ENCODE measurements around the gene DCP1B.

Gene DCP1B

DNA sequence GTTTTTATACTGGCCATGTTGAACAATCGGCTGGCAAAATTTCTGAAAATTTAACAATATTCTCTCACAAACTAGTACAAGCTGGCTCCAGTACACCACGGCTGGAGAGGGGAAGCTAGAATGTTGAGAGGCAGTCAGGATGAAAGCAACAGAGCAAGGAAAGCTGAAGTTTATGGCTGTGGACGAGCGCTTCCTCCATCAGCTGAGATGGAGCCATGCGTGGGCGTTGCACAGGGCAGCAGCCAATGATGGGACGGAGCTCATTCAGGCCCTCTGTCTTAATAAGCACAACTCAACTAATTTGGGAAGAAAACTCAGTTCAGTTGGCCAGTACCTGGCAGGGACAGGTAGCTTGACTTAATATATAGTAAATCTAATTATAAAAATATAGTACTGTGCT is 14.1 kb upstream of the DCP1B start:
- no peak for TF ChIP-seq POLR2AphosphoS5 (IDR thresholded peaks at IDR 0.05; ENCODE audit: low read depth, low read length)
- TF ChIP-seq, protein P1, sequence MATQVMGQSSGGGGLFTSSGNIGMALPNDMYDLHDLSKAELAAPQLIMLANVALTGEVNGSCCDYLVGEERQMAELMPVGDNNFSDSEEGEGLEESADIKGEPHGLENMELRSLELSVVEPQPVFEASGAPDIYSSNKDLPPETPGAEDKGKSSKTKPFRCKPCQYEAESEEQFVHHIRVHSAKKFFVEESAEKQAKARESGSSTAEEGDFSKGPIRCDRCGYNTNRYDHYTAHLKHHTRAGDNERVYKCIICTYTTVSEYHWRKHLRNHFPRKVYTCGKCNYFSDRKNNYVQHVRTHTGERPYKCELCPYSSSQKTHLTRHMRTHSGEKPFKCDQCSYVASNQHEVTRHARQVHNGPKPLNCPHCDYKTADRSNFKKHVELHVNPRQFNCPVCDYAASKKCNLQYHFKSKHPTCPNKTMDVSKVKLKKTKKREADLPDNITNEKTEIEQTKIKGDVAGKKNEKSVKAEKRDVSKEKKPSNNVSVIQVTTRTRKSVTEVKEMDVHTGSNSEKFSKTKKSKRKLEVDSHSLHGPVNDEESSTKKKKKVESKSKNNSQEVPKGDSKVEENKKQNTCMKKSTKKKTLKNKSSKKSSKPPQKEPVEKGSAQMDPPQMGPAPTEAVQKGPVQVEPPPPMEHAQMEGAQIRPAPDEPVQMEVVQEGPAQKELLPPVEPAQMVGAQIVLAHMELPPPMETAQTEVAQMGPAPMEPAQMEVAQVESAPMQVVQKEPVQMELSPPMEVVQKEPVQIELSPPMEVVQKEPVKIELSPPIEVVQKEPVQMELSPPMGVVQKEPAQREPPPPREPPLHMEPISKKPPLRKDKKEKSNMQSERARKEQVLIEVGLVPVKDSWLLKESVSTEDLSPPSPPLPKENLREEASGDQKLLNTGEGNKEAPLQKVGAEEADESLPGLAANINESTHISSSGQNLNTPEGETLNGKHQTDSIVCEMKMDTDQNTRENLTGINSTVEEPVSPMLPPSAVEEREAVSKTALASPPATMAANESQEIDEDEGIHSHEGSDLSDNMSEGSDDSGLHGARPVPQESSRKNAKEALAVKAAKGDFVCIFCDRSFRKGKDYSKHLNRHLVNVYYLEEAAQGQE (IDR thresholded peaks at IDR 0.05; ENCODE audit: insufficient read depth in 1 of 2, low read depth in 2 of 2, low read length in 2 of 2): no peak
- TF ChIP-seq FOXP2 (optimal IDR thresholded peaks at IDR 0.05; ENCODE audit: borderline replicate concordance, extremely low read depth, extremely low read length, insufficient read depth): no peak
- TF ChIP-seq SIN3A (IDR thresholded peaks at IDR 0.05; ENCODE audit: borderline replicate concordance, insufficient read depth, low read length): no peak
- TF ChIP-seq TAF1 (IDR thresholded peaks at IDR 0.05; ENCODE audit: borderline replicate concordance, insufficient read depth, low read length): no peak

- TF ChIP-seq FOXP2 (optimal IDR thresholded peaks at IDR 0.05; ENCODE audit: borderline replicate concordance, extremely low read depth, extremely low read length, insufficient read depth) (peak; percentile 67), TAF1 (IDR thresholded peaks at IDR 0.05; ENCODE audit: borderline replicate concordance, insufficient read depth, low read length) (no peak)
Measured at GRCh38 chr12:2017546-2018337, 13.5 kb upstream of the DCP1B start.

- no peak for TF ChIP-seq FOXP2 (optimal IDR thresholded peaks at IDR 0.05; ENCODE audit: borderline replicate concordance, extremely low read depth, extremely low read length, insufficient read depth)
- TF ChIP-seq SIN3A (IDR thresholded peaks at IDR 0.05; ENCODE audit: borderline replicate concordance, insufficient read depth, low read length): no peak
- TF ChIP-seq TAF1 (IDR thresholded peaks at IDR 0.05; ENCODE audit: borderline replicate concordance, insufficient read depth, low read length): no peak
- TF ChIP-seq, protein P1 (IDR thresholded peaks at IDR 0.05; ENCODE audit: insufficient read depth in 1 of 2, low read depth in 2 of 2, low read length in 2 of 2): no peak
- no peak for TF ChIP-seq POLR2AphosphoS5 (IDR thresholded peaks at IDR 0.05; ENCODE audit: low read depth, low read length)
Measured at GRCh38 chr12:2016862-2017545, 12.7 kb upstream of the DCP1B start.

- TF ChIP-seq FOXP2 (optimal IDR thresholded peaks at IDR 0.05; ENCODE audit: borderline replicate concordance, extremely low read depth, extremely low read length, insufficient read depth): no peak
- TF ChIP-seq, protein P1 (IDR thresholded peaks at IDR 0.05; ENCODE audit: insufficient read depth in 1 of 2, low read depth in 2 of 2, low read length in 2 of 2): no peak
- TF ChIP-seq TAF1 (IDR thresholded peaks at IDR 0.05; ENCODE audit: borderline replicate concordance, insufficient read depth, low read length): no peak
- no peak for TF ChIP-seq POLR2AphosphoS5 (IDR thresholded peaks at IDR 0.05; ENCODE audit: low read depth, low read length)
- no peak for TF ChIP-seq SIN3A (IDR thresholded peaks at IDR 0.05; ENCODE audit: borderline replicate concordance, insufficient read depth, low read length)
Measured at GRCh38 chr12:2014231-2014630, 10.0 kb upstream of the DCP1B start.

GRCh38 chr12:2013527-2014223 is 9.4 kb upstream of the DCP1B start:
- TF ChIP-seq FOXP2 (optimal IDR thresholded peaks at IDR 0.05; ENCODE audit: borderline replicate concordance, extremely low read depth, extremely low read length, insufficient read depth) (no peak), TAF1 (IDR thresholded peaks at IDR 0.05; ENCODE audit: borderline replicate concordance, insufficient read depth, low read length) (no peak), POLR2AphosphoS5 (IDR thresholded peaks at IDR 0.05; ENCODE audit: low read depth, low read length) (no peak), SIN3A (IDR thresholded peaks at IDR 0.05; ENCODE audit: borderline replicate concordance, insufficient read depth, low read length) (no peak)
- TF ChIP-seq, protein P1 (IDR thresholded peaks at IDR 0.05; ENCODE audit: insufficient read depth in 1 of 2, low read depth in 2 of 2, low read length in 2 of 2): no peak

Measured in PFSK-1 (cell line).